C4-2B (cell line): Measurements from ENCODE around the gene ANXA4.

Experiments
- ZFX ChIP-seq: fragments of 450-650 bp; IDR thresholded peaks from 2 replicates; pipeline ENCODE4 v1.6.1; 2017
- TF ChIP-seq, protein P1 (sequence below): fragments of 450-650 bp; conservative IDR thresholded peaks from 2 replicates; pipeline ENCODE4 v1.5.1; 2017; ENCODE audit warnings: mild to moderate bottlenecking

GRCh38 chr2:69811018-69811417 is 69.1 kb downstream of the ANXA4 start:
- TF ChIP-seq, protein P1, sequence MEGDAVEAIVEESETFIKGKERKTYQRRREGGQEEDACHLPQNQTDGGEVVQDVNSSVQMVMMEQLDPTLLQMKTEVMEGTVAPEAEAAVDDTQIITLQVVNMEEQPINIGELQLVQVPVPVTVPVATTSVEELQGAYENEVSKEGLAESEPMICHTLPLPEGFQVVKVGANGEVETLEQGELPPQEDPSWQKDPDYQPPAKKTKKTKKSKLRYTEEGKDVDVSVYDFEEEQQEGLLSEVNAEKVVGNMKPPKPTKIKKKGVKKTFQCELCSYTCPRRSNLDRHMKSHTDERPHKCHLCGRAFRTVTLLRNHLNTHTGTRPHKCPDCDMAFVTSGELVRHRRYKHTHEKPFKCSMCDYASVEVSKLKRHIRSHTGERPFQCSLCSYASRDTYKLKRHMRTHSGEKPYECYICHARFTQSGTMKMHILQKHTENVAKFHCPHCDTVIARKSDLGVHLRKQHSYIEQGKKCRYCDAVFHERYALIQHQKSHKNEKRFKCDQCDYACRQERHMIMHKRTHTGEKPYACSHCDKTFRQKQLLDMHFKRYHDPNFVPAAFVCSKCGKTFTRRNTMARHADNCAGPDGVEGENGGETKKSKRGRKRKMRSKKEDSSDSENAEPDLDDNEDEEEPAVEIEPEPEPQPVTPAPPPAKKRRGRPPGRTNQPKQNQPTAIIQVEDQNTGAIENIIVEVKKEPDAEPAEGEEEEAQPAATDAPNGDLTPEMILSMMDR = no peak
- TF ChIP-seq ZFX = no peak
